ES-I3 (cell line): ENCODE data around the gene EIF4E1B.

Experiments
- H3K36me3 ChIP-seq: 2 replicates; pipeline ENCODE4 v1.6.1; 2013; ENCODE audit warnings: mild to moderate bottlenecking, low read length, control low read depth, moderate library complexity; ENCODE audit not compliant: insufficient read depth
- H3K4me1 ChIP-seq: 2 replicates; pipeline ENCODE4 v1.6.1; 2013; ENCODE audit warnings: mild to moderate bottlenecking, control low read depth, low read length; ENCODE audit not compliant: insufficient read depth
- H3K9ac ChIP-seq: 2 replicates; pipeline ENCODE4 v1.6.1; 2013; ENCODE audit warnings: low read depth, mild to moderate bottlenecking, low read length, moderate library complexity
- H3K9me3 ChIP-seq: 2 replicates; pipeline ENCODE4 v1.6.1; 2013; ENCODE audit warnings: mild to moderate bottlenecking, low read length, moderate library complexity; ENCODE audit not compliant: control insufficient read depth, insufficient read depth

The EIF4E1B gene

DNA sequence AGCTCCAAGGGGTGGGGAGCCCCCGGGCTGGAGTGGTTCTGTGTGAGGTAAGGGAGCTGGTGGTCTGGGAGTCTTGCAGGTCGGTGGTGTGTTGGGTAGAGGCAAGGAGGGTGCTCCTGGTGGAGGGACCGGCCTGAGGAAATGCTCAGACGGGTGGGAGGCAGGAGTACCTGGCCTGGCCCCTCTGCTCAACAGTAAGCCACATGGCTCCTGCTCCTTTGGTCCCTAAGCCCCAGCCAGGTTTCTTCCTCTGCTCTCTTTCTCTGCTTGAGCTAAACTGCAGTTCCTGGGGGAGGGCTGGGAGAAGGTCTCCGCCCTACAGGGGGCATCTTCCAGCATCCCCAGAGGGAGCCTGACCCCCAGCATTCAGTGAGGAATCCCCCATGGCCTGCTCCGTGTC is 34.0 kb downstream of the EIF4E1B start:
- no peaks in the 10 kb centered on the region for H3K36me3 ChIP-seq
- H3K9me3 ChIP-seq, result no peaks in the 10 kb centered on the region
- no peak overlapping the region for H3K9ac ChIP-seq
- no peaks in the 10 kb centered on the region; the same call in 1 of the 2 replicates for H3K4me1 ChIP-seq

- H3K9ac ChIP-seq, result no peak overlapping the region
- no peaks in the 10 kb centered on the region; the same call in 1 of the 2 replicates for H3K4me1 ChIP-seq
- no peaks in the 10 kb centered on the region for H3K9me3 ChIP-seq
- H3K36me3 ChIP-seq, result no peaks in the 10 kb centered on the region
These were observed 34.4 kb downstream of the EIF4E1B start for GRCh38 chr5:176664886-176665285.

- Histone ChIP-seq H3K9ac (no peak overlapping the region), H3K4me1 (no peaks in the 10 kb centered on the region; the same call in 1 of the 2 replicates), H3K36me3 (no peaks in the 10 kb centered on the region), H3K9me3 (no peaks in the 10 kb centered on the region)
These were observed 35.0 kb downstream of the EIF4E1B start for GRCh38 chr5:176665517-176665916.

DNA sequence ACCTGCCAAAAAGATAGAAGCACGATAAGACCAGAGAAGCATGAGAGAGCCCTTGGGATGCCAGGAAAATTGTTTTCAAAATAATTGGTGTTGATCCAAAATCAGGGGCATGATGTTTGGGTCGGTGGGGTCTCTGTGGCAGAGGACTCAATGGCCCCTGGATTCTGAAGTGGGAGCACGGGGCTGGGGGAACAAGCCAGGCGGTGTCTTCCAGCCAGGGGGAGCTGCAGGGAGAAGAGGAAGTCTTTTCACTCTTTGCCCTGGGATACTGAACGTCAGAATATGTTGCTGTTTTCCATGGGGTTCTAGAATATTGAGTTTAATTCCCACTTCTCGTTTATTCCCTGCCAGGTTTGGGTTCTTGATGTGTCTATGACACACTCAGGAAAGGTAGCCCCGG is 37.2 kb downstream of the EIF4E1B start:
- no peaks in the 10 kb centered on the region for H3K36me3 ChIP-seq
- H3K4me1 ChIP-seq, result peaks cover 7% of the 10 kb centered on the region; the same call in 1 of the 2 replicates
- no peaks in the 10 kb centered on the region for H3K9me3 ChIP-seq
- H3K9ac ChIP-seq, result no peak overlapping the region

GRCh38 chr5:176670449-176670848 is 40.0 kb downstream of the EIF4E1B start:
- H3K9me3 ChIP-seq, result no peaks in the 10 kb centered on the region
- H3K9ac ChIP-seq, result no peak overlapping the region
- H3K36me3 ChIP-seq, result no peaks in the 10 kb centered on the region
- H3K4me1 ChIP-seq, result peaks cover 7% of the 10 kb centered on the region; the same call in 1 of the 2 replicates

GRCh38 chr5:176671399-176671798 is 40.9 kb downstream of the EIF4E1B start:
- Histone ChIP-seq H3K9me3 (no peaks in the 10 kb centered on the region), H3K36me3 (no peaks in the 10 kb centered on the region), H3K9ac (no peak overlapping the region), H3K4me1 (peaks cover 13% of the 10 kb centered on the region; the same call in 1 of the 2 replicates)

DNA sequence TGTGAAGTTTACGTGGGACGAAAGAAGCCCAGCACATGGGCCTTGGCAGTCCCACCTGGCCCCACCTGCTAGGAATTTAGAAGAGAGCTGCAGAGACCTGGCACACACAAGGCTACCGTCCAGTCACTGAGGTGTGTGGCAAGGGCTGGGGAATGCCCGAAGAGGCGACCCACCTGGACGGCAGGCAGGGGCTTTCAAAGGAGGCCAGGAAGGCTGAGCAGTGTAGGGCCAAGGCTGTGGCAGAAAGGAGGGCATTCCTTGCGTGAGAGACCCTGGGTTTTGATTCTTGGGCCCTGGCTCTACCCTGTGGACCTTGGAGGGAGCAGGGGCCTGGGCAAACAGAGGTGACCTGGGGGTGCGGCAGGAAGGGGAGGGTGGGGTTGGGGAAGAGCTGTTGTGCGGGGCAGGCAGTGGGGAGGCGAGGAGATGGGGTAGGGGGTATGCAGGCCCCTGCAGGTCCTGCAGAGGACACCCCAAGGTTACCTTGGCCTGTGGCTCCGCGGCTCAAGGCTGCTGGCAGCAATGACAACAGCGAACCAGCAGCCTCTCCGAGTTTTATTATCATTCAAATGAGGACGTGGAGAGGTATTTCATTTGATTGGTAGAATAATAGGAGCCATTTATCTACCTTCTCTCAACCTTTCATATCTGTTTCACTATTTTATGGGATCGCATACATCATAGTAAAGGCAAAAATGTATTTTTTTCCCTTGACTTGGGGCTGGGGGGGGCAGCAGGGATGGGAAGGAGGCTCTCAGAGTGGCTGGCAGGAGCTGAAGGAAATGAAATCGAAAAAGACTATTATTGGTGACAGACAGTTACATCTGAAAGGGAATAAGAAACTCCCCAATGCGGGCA is 41.6 kb downstream of the EIF4E1B start:
- H3K9me3 ChIP-seq, result no peaks in the 10 kb centered on the region

GRCh38 chr5:176673651-176674583 is 43.4 kb downstream of the EIF4E1B start:
- H3K4me1 ChIP-seq, result peaks cover 13% of the 10 kb centered on the region; the same call in 1 of the 2 replicates
- no peak overlapping the region for H3K9ac ChIP-seq
- no peaks in the 10 kb centered on the region for H3K9me3 ChIP-seq
- no peaks in the 10 kb centered on the region for H3K36me3 ChIP-seq

More for the DNA sequence above, 41.6 kb downstream of the EIF4E1B start:
- peaks cover 13% of the 10 kb centered on the region; the same call in 1 of the 2 replicates for H3K4me1 ChIP-seq
- no peak overlapping the region for H3K9ac ChIP-seq
- no peaks in the 10 kb centered on the region for H3K36me3 ChIP-seq

DNA sequence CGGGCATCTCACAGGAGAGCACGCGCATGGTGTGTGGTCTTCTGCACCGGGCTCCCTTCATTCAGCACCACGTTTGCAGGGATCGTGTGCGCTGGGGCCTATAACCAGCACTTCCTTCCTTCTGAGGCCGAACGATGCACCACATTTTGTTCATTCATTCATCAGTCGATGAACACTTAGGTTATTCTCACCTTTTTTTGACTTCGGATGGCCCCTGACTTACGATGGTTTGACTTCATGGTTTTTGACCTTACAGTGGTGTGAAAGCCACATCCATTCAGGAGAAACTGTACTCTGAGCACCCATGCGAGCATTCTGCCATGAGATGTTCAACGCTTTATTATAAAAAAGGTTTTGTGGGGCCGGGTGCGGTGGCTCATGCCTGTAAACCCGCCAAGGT is 44.3 kb downstream of the EIF4E1B start:
- H3K9me3 ChIP-seq, result no peaks in the 10 kb centered on the region
- no peak overlapping the region for H3K9ac ChIP-seq
- H3K4me1 ChIP-seq, result peaks cover 13% of the 10 kb centered on the region; the same call in 1 of the 2 replicates
- no peaks in the 10 kb centered on the region for H3K36me3 ChIP-seq

GRCh38 chr5:176675676-176676360 is 45.3 kb downstream of the EIF4E1B start:
- Histone ChIP-seq H3K4me1 (peaks cover 13% of the 10 kb centered on the region; the same call in 1 of the 2 replicates), H3K9ac (no peak overlapping the region), H3K36me3 (no peaks in the 10 kb centered on the region), H3K9me3 (no peaks in the 10 kb centered on the region)

- peaks cover 13% of the 10 kb centered on the region; the same call in 1 of the 2 replicates for H3K4me1 ChIP-seq
- H3K9ac ChIP-seq, result no peak overlapping the region
- no peaks in the 10 kb centered on the region for H3K9me3 ChIP-seq
- no peaks in the 10 kb centered on the region for H3K36me3 ChIP-seq
These were observed 45.9 kb downstream of the EIF4E1B start for GRCh38 chr5:176676361-176676824.

- Histone ChIP-seq H3K4me1 (peaks cover 6% of the 10 kb centered on the region; the same call in 1 of the 2 replicates), H3K9me3 (no peaks in the 10 kb centered on the region), H3K9ac (no peak overlapping the region), H3K36me3 (no peaks in the 10 kb centered on the region)
These were observed 46.9 kb downstream of the EIF4E1B start for GRCh38 chr5:176677209-176677939.

DNA sequence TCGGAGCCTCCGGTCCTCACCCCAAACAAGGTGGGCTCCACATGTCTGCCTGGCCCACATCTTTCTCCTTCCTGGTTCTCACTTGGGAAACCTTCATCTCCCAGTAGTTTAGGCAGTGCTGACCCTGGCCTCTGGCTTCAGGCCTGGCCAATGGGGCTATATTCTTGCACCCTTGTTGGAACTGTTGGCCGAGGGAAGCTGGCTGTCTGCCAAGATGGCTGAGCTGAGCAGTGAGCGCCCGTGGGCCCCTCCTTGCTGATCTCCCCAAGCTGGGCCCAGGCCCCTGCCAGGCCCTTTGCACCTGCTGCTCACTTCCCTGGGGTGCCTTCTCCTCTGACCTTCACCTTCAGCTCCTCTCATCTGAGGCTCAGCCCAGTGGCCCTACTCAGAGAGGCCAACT is 48.1 kb downstream of the EIF4E1B start:
- H3K9ac ChIP-seq, result no peak overlapping the region
- H3K36me3 ChIP-seq, result no peaks in the 10 kb centered on the region
- H3K4me1 ChIP-seq, result peaks cover 6% of the 10 kb centered on the region; the same call in 1 of the 2 replicates
- H3K9me3 ChIP-seq, result no peaks in the 10 kb centered on the region
